Karpas-422 (cell line): Measurements from ENCODE around the gene CNTNAP2. TPM values are rescaled to one million over a fixed set of nuclear protein-coding genes. Genes with fewer than 3 reads are reported as not detected.
"Not testable (repeated sequence)": the region's sequence is repeated elsewhere in the genome, so short reads cannot be mapped to it uniquely, and the experiment has no call there.

Source experiments
- DNase-seq: peaks from one replicate; pipeline ENCODE4 v3.0.0-alpha.2; 2015
- H2AFZ ChIP-seq: fragments of 200-600 bp; sonication (generic); 2 replicates; pipeline ENCODE4 v1.6.1; 2014; ENCODE audit warnings: antibody characterized with exemption, low read length, mixed read lengths
- H3K27ac ChIP-seq: fragments of 200-600 bp; sonication (generic); 2 replicates; pipeline ENCODE4 v1.5.1; 2014; ENCODE audit warnings: mild to moderate bottlenecking, low read length, moderate library complexity
- H3K27me3 ChIP-seq: fragments of 200-600 bp; sonication (generic); 2 replicates; pipeline ENCODE4 v1.6.1; 2014; ENCODE audit warnings: low read length, mixed read lengths
- H3K36me3 ChIP-seq: fragments of 200-600 bp; sonication (generic); 2 replicates; pipeline ENCODE4 v1.6.1; 2014; ENCODE audit warnings: low read length, mixed read lengths; ENCODE audit not compliant: insufficient read depth
- H3K4me1 ChIP-seq: fragments of 200-600 bp; sonication (generic); 2 replicates; pipeline ENCODE4 v1.6.1; 2014; ENCODE audit warnings: mild to moderate bottlenecking, low read length, mixed read lengths
- H3K4me2 ChIP-seq: fragments of 200-600 bp; sonication (generic); 2 replicates; pipeline ENCODE4 v1.6.1; 2014; ENCODE audit warnings: low read length, low read depth, mild to moderate bottlenecking; ENCODE audit not compliant: poor library complexity, severe bottlenecking
- H3K4me3 ChIP-seq: fragments of 200-600 bp; sonication (generic); 2 replicates; pipeline ENCODE4 v1.5.1; 2014; ENCODE audit warnings: mild to moderate bottlenecking, antibody characterized with exemption, low read length, mixed read lengths
- H3K79me2 ChIP-seq: fragments of 200-600 bp; sonication (generic); 2 replicates; pipeline ENCODE4 v1.6.1; 2014; ENCODE audit warnings: mild to moderate bottlenecking, low read length, mixed read lengths
- H3K9ac ChIP-seq: fragments of 200-600 bp; sonication (generic); 2 replicates; pipeline ENCODE4 v1.6.0; 2014; ENCODE audit warnings: low read length
- H3K9me2 ChIP-seq: fragments of 200-600 bp; sonication (generic), shearing (Covaris generic); replicated peaks from 2 replicates; pipeline ENCODE4 v1.6.0; 2014; ENCODE audit warnings: mild to moderate bottlenecking, low read length, moderate library complexity; ENCODE audit not compliant: insufficient read depth
- H3K9me3 ChIP-seq: fragments of 300-700, 200-600 bp; sonication (generic); 2 replicates; pipeline ENCODE4 v1.6.1; 2014; ENCODE audit warnings: low read length, mixed read lengths
- H4K20me1 ChIP-seq: fragments of 200-600 bp; sonication (generic); 2 replicates; pipeline ENCODE4 v1.6.1; 2014; ENCODE audit warnings: mild to moderate bottlenecking, antibody characterized with exemption, low read length, low read depth; ENCODE audit not compliant: insufficient read depth
- total RNA-seq: library from RNA; depleted of rRNA; stranded (reverse); fragments of >200 nt; shearing (Covaris generic); gene quantifications from 2 replicates; pipeline ENCODE4 v1.2.3, GENCODE V29; 2014; ENCODE audit warnings: low replicate concordance

The CNTNAP2 gene
- total RNA-seq, 1 experiment from 2014 or later = not detected

- DNase-seq = no peak
- Histone ChIP-seq H3K36me3 (no peaks in the 10 kb centered on the region), H3K9me3 (peaks cover 9% of the 10 kb centered on the region; the same call in 1 of the 2 replicates), H3K4me1 (no peaks in the 10 kb centered on the region), H3K4me2 (no peak overlapping the region), H3K27me3 (no peaks in the 10 kb centered on the region), H4K20me1 (no peaks in the 10 kb centered on the region), H2AFZ (no peak overlapping the region), H3K9ac (no peak overlapping the region), H3K9me2 (no peaks in the 10 kb centered on the region), H3K79me2 (no peaks in the 10 kb centered on the region), H3K4me3 (no peak overlapping the region), H3K27ac (no peak overlapping the region)
These were observed 1654.7 kb downstream of the CNTNAP2 start for GRCh38 chr7:147771344-147771743.

DNA sequence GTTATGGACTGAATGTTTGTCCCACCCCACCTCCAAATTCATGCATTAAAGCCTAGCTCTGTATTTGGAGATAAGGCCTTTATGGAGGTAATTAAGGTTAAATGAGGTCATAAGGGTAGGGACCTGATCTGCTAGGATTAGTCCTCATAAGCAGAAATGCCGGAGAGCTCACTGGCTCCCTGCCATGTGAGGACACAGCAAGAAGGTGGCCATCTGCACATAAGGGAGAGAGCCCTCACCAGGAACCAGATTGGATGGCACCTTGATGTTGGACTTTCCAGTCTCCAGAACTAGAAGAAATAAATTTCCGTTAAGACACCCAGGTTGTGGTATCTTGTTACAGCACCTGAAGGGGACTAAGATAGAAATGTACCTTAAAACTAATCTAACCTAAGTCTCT is 1657.9 kb downstream of the CNTNAP2 start:
- DNase-seq = no peak
- no peaks in the 10 kb centered on the region for H3K9me2 ChIP-seq

GRCh38 chr7:147775516-147776284 is 1659.1 kb downstream of the CNTNAP2 start:
- Histone ChIP-seq H3K9me2 (no peaks in the 10 kb centered on the region), H3K4me3 (no peak overlapping the region), H3K4me1 (no peaks in the 10 kb centered on the region), H3K36me3 (no peaks in the 10 kb centered on the region), H3K9ac (no peak overlapping the region), H4K20me1 (no peaks in the 10 kb centered on the region), H3K79me2 (no peaks in the 10 kb centered on the region), H3K4me2 (no peak overlapping the region), H3K27me3 (no peaks in the 10 kb centered on the region), H3K9me3 (no peaks in the 10 kb centered on the region), H2AFZ (no peak overlapping the region), H3K27ac (no peak overlapping the region)
- DNase-seq = no peak

More for the DNA sequence above, 1657.9 kb downstream of the CNTNAP2 start:
- H3K9ac ChIP-seq = no peak overlapping the region
- no peaks in the 10 kb centered on the region for H3K36me3 ChIP-seq
- H3K4me1 ChIP-seq = no peaks in the 10 kb centered on the region
- H4K20me1 ChIP-seq = no peaks in the 10 kb centered on the region
- no peaks in the 10 kb centered on the region for H3K79me2 ChIP-seq
- no peak overlapping the region for H2AFZ ChIP-seq
- no peak overlapping the region for H3K4me3 ChIP-seq
- peaks cover 4% of the 10 kb centered on the region; the same call in 1 of the 2 replicates for H3K9me3 ChIP-seq
- H3K27ac ChIP-seq = no peak overlapping the region
- no peak overlapping the region for H3K4me2 ChIP-seq
- H3K27me3 ChIP-seq = no peaks in the 10 kb centered on the region

GRCh38 chr7:147777309-147777708 is 1660.7 kb downstream of the CNTNAP2 start:
- H3K9me2 ChIP-seq = no peaks in the 10 kb centered on the region; the same call in 1 of the 2 replicates
- H4K20me1 ChIP-seq = no peaks in the 10 kb centered on the region
- no peak overlapping the region for H2AFZ ChIP-seq
- no peaks in the 10 kb centered on the region for H3K9me3 ChIP-seq
- no peak overlapping the region for H3K4me3 ChIP-seq
- H3K79me2 ChIP-seq = no peaks in the 10 kb centered on the region
- H3K27me3 ChIP-seq = no peaks in the 10 kb centered on the region
- no peak overlapping the region for H3K9ac ChIP-seq
- DNase-seq = no peak
- no peak overlapping the region for H3K4me2 ChIP-seq
- H3K36me3 ChIP-seq = no peaks in the 10 kb centered on the region
- H3K27ac ChIP-seq = no peak overlapping the region
- H3K4me1 ChIP-seq = no peaks in the 10 kb centered on the region

DNA sequence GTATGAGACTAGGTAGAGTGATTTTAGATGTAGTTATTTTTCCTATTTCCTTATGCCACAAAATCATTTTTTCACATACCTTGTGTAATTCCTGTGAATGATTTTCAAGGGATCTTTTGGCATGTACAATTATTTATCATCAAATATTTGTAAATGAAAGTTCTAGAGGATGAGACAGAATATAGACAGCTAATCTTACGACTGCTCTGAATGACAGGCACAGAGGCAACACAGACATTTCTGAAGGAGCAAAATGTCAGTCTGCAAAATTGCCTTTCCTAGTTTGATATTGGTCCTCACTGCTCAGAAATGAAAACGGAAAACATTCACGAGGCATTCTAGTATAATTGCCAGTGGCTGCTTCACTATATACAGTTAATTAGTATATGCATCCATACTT is 1663.3 kb downstream of the CNTNAP2 start:
- H3K4me2 ChIP-seq = no peak overlapping the region
- no peak overlapping the region for H3K9ac ChIP-seq
- H3K27ac ChIP-seq = no peak overlapping the region
- no peaks in the 10 kb centered on the region; the same call in 1 of the 2 replicates for H3K9me2 ChIP-seq
- no peaks in the 10 kb centered on the region for H3K4me1 ChIP-seq
- no peaks in the 10 kb centered on the region for H3K9me3 ChIP-seq
- no peaks in the 10 kb centered on the region for H3K36me3 ChIP-seq
- no peaks in the 10 kb centered on the region for H3K79me2 ChIP-seq
- no peak overlapping the region for H3K4me3 ChIP-seq
- H2AFZ ChIP-seq = no peak overlapping the region
- DNase-seq = no peak
- H4K20me1 ChIP-seq = no peaks in the 10 kb centered on the region
- H3K27me3 ChIP-seq = no peaks in the 10 kb centered on the region

DNA sequence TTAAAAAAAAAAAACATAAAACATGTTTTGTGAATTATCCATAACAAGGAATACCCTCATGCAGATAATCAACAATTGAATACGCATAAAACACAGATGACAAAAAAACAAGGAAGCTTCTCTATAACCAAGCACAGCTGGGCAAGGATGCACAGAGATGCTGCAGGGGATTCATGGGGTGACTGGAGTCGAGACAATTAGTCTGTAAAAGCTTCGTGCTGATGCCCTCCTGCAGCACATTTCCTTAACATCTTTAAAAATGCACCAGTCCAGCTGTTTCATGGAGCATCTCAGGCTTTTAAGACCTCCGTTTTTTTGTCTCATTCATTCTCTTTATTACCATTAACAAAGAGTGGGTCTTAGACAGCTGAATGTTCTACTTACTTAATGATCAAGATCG is 1680.0 kb downstream of the CNTNAP2 start:
- DNase-seq = no peak
- Histone ChIP-seq H3K9ac (no peak overlapping the region), H3K79me2 (no peaks in the 10 kb centered on the region), H3K9me3 (peaks cover 5% of the 10 kb centered on the region; the same call in 1 of the 2 replicates), H3K4me2 (no peak overlapping the region), H3K36me3 (no peaks in the 10 kb centered on the region), H3K4me1 (no peaks in the 10 kb centered on the region), H4K20me1 (no peaks in the 10 kb centered on the region), H2AFZ (no peak overlapping the region), H3K4me3 (no peak overlapping the region), H3K27me3 (no peaks in the 10 kb centered on the region), H3K9me2 (no peaks in the 10 kb centered on the region), H3K27ac (no peak overlapping the region)

- H3K4me2 ChIP-seq = no peak overlapping the region
- no peaks in the 10 kb centered on the region for H3K79me2 ChIP-seq
- no peaks in the 10 kb centered on the region for H3K9me2 ChIP-seq
- no peaks in the 10 kb centered on the region for H3K4me1 ChIP-seq
- no peaks in the 10 kb centered on the region for H3K27me3 ChIP-seq
- no peaks in the 10 kb centered on the region for H4K20me1 ChIP-seq
- no peak overlapping the region for H3K9ac ChIP-seq
- no peak overlapping the region for H3K27ac ChIP-seq
- no peak overlapping the region for H3K4me3 ChIP-seq
- H3K36me3 ChIP-seq = no peaks in the 10 kb centered on the region
- DNase-seq = no peak
- no peak overlapping the region for H2AFZ ChIP-seq
- peaks cover 5% of the 10 kb centered on the region; the same call in 1 of the 2 replicates for H3K9me3 ChIP-seq
These were observed 1681.4 kb downstream of the CNTNAP2 start for GRCh38 chr7:147798001-147798400.

DNA sequence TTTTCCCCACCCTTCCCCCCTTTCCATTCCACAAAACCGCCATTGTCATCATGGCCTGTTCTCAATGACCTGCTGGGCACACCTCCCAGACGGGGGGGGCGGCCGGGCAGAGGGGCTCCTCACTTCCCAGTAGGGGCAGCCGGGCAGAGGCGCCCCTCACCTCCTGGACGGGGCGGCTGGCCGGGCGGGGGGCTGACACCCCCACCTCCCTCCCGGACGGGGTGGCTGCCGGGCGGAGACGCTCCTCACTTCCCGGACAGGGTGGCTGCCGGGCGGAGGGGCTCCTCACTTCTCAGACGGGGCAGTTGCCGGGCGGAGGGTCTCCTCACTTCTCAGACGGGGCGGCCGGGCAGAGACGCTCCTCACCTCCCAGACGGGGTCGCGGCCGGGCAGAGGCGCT is 1685.2 kb downstream of the CNTNAP2 start:
- H3K9me3 ChIP-seq, H3K79me2 ChIP-seq, DNase-seq, H3K9me2 ChIP-seq, H3K4me2 ChIP-seq, H4K20me1 ChIP-seq, H3K4me3 ChIP-seq, H3K27ac ChIP-seq, H3K27me3 ChIP-seq, H3K36me3 ChIP-seq, H3K9ac ChIP-seq, H2AFZ ChIP-seq, H3K4me1 ChIP-seq: not testable (repeated sequence)
